T-helper 9 cell (primary cell): ENCODE measurements around the gene WDFY4.

ENCODE experiments used
- DNase-seq: peaks from one replicate; pipeline ENCODE4 v3.0.0-alpha.2; 2020

WDFY4 gene

DNA sequence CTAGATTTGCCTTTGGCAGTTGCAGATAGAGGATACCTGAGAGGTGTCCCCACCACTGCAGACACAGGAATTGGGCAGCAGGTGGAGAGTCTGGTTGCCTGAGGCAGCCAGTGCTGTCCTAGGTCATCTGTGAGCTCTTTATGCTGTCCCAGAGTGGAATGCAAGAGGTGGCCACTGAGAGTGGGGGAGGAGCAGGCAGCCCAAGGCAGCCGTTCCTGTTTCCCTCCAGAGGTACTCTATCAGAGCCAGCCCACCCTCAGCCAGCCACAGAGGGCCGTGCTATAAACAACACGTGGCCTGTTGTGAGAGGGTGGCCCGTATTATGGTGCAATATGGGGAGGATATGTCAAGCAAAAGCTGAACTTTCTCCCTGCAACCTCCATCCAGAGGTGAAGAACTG, 246.5 kb downstream of the WDFY4 start:
- DNase-seq = no peak

DNA sequence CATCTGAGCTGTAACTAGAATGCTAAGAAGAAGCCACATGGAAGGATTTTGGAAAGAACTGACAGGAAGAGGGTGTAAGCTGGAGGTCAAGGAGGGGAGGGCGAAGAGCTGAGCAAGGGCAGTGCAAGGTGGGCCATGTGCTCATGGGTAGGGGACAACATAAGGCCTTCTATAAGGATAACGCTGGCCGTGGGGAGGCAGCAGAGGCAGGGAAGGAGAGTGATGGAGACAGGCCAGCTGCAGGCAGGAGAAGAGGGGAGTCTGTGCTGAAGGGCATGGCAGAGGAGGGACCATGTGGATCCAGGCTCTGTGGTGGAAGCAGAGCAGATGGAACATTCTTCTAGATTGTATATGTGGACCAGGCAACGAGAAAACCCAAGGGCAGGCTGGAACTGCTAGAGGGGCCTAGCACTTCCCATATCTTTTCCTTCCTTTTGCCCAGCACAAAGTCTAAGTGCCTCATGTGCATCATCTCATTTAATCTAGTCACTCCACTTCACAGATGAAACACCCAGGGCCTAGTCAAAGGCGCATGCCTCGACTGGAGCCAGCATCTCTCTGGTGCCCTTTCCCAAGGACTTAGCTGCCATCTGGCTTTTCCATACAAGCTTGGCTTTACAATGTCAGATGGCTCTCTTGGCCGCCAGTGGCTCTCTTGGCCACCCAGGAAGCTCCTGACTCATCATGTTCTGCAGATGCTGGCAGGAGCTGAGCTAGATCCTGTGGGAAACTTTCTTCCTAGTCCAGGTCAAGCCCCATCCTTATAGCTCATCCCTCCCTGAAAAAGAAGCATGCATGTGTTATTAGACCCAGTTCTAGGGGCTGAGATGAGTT, 248.4 kb downstream of the WDFY4 start:
- DNase-seq = no peak

DNA sequence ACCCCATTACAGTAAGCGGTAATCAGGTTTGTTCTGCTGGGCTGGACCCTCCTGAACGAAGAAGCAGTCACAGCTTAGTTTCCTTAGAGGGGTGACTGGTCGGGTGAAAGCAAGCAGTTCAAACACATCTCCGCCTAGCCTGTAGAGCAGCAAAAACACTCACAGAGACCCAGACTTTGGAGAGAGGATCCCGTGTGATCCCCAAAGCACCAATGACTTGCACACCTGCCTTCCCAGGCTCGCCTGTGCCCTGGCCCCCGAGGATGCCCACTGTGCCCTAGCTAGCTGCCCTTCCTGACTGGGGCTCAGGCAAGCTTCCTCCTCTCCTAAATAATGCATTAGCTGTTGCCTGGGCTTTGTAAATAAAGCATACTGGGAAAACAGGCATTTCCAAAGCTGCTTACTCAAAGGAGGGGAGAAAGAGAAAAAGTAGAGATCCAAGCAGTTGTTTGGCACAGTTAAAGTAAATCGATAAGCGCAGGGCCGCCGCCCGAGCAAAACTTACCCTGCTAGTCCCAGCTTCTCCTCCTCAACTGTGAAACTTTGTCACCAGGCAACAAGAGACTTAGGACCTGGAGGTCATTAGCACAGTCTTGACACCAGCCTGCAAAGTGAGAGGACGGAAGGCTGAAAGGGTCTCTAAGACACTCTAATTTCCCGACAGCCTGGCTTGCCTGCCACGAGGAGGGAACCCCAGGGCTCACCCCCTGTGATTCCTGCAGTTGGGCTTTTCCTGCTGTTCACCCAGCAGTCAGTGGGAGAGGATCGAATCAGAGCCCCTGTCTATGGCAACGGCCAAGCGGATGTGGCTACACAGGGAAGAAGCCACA, 250.2 kb downstream of the WDFY4 start:
- DNase-seq = no peak

DNA sequence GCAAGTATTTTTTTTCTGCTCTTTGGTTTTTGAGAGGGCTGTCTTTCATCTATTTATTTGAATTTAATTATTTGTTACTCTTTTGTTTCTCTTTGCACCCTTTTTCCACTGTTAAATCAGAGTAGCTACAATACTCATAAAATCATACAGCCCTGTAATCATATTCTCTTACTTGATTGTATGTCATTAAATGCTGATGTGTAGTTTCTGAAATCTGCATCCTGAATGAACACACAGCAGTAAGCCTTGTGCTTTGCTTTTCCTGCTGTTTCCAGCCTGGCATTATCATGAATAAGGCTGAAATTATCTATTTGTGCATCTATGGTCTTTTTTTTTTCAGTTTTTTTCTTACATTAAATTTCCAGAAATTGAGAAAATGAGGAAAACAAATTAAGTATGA, 250.9 kb downstream of the WDFY4 start:
- DNase-seq = no peak

DNA sequence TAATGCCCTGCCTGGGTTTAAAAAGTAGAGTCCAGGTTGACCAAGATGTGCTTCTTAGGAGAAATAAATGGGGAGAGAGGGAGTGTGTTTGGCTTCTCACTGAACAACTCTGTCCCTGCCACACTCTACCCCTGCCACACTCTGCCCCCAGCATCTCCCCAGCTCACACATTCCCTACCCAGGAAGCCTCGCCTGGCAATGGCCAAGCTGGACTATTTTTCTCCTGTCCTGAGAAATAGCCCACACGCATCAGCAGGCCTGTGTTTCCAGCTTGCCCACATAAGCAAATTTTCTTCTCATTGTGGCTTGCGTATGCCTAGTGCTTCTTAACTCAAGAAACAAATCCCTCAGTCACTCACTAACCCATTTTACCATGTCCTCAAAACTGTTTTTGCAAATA, 253.1 kb downstream of the WDFY4 start:
- DNase-seq = no peak

DNA sequence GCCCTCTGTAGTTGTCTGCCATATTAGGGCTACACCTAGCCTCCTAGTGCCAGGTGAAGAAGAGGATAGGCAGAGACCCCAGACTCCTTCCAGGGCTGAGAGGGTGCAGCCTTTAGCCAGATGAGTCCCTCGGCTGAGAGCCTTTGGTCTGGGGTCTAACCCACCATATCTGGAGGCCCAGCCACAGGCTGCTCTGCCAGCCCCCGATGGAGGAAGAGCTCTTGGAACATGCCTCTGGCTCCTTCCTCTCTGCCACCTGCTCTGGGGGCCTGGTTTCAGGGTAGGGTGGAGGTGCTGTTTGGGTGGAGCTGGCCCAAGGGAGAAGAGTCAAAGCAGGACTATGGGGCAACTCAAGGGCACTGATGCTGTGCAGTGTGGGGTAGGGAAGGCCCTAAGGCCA, 253.6 kb downstream of the WDFY4 start:
- no peak for DNase-seq

DNA sequence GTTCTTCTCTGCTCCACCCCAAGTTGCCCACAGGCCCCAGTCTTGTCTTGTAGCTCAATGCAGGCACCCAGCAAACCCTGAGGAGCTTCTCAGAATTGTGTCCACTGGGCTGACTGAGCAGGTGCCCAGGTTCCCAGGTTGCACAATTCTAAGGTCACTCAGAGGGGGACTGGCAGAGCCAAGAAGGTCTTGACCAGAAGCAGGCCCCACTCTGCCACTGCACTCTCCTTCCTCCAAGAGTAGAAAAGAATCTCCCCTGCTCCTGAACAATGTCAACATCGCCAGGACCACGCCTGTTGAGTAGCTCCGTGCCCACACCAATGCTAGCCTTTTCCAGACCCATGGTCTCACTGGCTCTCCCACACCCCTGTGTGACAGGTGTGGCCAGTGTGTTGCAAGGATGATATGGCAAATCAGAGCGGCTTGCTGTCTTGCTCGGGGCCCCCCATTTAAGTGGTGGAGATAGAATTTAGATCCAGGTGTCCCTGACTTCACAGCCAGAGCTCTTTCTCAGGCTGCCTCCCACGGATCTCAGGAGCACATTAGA, 254.4 kb downstream of the WDFY4 start:
- no peak for DNase-seq

DNA sequence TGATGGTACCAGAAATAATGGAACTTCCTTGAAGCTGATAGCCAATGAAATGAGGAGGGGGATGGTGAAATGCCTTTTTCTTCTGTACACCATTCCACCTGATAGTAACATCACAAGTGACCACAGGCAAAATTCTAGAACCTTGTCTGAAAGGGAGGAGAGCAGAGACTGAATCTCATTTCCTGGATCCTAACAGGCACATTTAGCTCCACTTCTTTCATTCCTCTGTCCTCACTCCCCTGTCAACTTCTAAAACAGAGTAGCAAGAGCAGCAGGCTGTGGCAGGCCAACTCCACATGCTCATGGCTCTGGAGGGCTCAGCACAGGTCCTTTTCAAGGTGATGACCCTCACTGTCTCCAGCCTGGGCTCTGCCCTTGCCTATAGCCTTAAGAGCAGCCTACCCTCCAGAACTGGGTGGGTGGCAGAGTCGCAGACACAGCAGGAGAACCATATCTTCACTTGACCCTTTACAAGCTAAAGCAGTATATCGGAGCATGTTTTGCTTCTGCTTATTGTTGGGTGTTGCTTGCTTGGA, 255.2 kb downstream of the WDFY4 start, which contains the start of gene LRRC18:
TSS of gene LRRC18 (minus strand) at position 51 of the 536 bp plus-strand sequence. CDS start 25,685 bp downstream, outside the sequence.
- DNase-seq = no peak

DNA sequence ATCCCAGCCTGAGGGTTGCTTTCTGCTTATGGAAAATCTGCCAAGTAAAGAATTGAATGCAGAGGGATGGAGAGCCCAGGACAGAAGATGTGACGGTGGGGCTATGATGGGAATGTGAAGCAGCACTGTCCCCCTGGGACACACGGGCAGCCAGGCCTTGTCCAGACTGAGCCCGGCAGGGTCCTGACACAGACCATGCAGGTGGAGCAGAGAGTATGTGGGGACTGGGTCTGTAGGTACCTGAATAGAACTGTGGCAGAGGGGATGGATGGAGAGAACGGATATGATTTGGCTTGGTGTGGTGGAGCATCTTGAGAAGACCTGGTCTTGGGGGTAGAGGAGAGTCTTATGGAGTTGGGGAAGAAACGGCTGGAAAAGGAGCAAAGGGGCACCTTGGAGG, 255.7 kb downstream of the WDFY4 start:
- DNase-seq = no peak

DNA sequence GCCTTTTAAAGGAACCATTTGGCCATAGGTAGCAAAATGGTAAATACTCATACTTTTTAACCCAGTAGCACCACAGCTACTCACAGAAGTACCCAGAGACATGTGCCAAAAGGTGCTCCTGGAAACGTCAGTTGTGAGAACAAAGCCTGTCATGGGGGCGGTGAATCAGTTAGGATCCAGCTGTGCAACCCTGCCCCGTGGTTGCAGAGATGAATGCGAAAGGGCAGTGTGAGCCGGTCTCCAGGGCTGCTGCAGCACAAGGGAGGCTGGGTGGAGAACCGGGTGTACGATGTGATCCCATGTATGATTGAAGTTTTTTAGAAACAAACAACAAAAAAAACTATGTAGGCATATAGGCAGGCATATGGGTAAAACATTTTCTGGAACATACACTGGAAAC, 256.3 kb downstream of the WDFY4 start:
- DNase-seq = no peak

DNA sequence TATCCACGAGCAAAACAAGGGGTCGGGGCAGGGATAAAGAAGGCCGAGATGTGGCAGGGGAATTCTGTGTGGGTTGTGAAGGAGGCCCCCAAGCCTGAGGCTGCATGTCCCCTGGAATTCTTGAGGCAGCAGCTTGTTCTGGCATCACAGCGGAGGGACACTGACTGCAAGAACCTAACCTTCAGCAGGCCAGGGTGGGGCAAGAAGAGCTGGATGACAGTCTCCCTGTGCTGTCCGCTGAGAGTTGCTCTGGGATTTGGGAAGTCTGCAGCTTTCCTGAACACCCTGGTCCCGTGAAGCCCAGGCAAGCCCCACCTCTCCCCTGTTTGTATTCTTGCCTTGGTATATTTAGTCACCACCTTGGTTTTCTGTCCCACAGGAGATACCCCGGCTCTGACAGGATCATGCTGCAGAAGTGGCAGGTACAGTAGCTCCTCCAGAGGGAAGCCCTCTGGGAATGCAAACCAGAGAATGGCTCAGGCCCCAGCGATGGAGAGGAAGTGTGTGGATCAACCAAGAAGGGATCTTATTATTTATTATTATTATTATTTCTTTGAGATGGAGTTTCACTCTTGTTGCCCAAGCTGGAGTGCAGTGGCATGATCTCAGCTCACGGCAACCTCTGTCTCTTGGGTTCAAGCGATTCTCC, 256.9 kb downstream of the WDFY4 start:
- DNase-seq = no peak

DNA sequence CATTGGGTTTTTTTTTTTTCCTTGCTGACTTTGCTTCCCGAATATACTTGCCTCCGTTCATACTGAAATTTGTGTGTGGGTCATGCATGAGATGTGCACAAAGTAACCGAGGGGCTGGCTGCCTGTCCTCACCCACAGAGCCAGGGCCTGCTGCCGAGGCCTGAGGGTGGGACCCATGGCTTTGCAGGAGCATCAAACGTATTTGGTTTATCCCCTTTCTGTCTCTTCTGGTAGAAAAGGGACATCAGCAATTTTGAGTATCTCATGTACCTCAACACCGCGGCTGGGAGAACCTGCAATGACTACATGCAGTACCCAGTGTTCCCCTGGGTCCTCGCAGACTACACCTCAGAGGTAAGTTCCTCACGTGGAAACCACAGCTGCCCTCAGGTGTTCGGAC, 258.4 kb downstream of the WDFY4 start:
- no peak for DNase-seq

DNA sequence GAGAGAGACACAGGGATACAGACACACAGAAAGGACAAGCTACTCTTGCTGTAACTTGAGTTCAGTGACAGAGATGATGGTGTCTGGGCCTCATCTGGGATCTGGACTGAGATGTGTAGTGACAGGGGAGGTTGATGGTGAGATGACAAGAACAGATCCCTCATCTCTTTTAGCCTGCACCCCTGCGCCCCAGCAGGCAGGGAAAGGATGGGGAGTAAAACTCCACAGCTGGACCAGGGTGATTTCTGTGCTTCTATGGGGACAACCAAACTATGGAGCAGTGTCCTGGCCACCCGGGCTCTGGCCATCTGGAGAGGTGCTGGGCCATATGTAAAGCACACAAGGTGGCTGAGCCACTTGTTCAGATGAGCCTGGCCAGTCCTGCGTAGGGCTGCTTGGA, 259.5 kb downstream of the WDFY4 start:
- DNase-seq = no peak

DNA sequence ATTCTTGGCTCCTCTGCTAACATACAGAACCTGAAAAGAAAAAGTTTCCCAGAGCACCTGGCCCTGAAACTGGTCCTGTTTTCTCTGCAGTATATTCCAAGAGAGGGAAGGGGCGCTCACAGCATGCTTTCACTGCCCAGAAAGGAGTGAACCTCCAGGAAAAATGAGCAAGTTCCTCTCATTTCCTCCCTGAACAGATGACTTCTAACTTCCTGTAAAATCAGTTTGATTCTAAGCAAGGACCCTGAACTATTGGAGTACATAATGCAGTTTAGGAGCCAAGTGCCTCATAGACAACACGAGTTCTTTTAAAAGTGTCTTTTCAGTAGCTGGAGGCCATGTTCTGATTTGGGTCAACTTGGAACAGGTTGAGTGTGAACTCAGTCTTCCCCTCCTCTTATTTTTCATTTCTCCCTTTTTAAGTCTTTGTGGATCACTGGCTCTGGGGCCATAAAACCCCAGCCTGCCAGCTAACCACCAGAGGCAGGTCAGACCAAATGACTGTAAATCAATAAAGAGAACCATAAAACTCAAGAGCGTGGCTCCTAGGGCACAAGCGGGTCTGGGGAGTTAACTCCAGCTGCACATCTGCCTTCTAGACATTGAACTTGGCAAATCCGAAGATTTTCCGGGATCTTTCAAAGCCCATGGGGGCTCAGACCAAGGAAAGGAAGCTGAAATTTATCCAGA, 260.9 kb downstream of the WDFY4 start:
- DNase-seq = no peak

DNA sequence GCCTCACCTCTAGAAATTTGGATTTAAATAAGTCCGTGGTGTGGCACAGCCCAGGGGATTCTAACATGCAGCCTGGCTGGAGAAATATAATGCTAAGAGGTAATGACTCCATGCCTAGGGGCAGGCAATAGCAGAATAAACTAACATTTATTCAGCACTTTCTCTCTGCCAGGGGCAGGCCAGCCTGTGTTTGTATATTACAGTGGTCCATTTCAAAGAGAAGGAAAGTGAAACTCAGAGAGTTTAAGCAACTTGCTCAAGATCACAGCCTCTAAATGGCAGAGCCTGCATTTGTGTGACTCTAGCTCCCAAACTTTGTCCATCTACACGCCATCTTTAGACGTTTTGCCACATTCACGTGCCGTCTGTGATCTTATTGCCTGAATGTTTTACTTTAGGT, 261.7 kb downstream of the WDFY4 start:
- no peak for DNase-seq

DNA sequence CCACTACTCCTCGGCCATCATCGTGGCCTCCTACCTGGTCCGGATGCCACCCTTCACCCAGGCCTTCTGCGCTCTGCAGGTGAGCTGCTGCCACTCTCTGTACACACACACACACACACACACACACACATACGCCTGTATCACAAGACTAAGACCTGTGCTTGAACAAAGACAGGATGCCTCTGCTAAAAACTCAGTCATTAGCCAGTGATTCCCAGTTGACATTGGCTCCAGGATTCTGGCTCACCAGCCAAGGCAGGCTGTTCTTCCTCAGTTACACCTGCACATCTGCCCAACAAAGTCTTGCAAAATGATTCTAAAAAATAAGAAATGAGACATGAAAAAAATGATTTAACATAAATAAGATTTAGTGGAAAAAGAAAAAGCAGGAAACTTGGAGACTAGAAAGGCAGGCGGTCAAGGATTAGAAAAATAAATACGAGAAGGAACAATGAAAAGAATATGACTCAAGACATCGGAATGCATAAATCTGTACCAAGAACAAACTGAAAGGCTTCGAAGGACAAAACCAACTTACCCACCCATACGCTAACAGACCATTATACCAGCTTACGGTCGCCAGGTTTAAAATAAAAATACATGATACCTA, 262.3 kb downstream of the WDFY4 start:
- DNase-seq = no peak

DNA sequence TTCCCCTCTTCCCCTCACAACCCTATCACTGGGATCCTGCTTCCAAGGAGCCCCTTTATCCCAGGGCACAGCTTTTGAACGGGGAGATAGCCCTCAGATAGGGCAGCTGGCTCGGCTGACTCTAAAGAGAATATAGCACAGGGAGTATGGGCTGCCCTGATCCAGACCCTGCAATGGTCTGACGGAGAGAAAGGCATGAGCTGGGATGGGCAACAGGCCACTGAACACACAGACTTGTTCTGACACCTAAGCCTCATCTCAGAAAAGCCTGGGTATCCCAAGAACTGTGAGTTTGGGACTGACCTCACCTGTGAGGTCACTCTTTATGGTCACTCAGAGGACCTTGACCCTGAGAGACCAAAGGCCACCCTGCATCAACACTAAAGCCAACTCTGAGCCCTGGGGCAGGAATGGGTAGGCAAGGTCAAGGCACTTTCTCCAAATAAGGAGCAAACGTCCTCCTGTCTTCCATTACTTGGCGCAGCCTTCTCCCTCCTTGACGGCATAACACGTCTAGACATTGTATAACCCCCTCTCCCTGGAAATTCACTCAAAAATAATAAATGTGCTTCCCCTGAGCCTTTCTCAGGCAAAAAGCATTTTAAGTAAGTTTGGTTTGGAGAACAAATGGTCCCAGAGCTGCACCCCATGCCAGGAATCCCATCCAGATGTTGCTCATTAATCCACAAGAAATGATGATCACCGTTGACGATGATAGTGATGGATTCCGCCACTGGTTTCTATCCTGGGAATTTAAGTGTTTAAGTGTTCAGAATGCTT, 263.2 kb downstream of the WDFY4 start:
- DNase-seq = no peak

DNA sequence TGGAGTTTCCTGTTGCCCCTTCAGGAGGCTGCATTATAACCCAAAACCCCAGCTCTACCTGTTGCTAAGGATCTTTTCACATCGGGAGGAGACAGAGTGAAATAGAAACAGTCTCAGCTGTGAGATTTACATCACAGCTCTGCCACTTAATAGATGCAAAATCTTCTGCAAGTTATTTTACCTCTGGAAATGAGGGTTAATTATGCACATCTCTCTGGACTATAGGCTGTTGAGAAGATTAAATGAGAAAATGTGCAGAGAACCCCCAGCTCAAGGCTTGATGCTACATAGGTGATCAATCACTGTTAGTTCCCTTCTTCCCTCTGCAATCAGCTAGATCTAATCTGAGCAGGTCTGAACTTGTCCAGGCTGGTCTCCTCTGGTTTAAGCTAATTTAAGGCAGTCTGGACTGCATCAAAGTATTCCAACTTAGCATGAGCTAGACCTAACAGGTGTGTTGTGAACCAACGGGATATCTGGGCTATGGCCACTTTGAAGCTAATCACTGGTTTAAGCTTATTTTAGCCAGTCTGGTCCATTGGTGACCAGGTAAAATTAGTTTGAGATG, 263.9 kb downstream of the WDFY4 start:
- no peak for DNase-seq

DNA sequence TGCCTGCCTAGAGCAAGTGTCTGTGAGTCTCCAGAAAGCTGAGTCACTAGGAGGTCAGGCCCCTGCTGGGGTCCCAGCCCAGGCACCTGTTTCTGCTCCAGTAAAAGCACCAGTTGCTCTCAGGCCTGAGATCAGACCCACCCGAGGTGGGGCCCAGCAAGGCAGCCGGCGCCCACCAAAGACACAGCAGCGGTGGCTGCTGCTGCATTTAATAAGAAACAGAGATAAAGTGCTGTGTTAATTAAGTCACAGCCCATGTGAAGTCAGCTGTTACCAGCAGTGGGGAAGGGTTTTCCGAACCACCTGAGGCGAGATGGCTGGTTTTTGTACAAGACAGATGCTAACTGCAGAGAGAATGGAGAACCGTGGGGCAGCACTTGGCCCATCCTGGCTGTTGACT, 267.0 kb downstream of the WDFY4 start:
- DNase-seq = no peak

DNA sequence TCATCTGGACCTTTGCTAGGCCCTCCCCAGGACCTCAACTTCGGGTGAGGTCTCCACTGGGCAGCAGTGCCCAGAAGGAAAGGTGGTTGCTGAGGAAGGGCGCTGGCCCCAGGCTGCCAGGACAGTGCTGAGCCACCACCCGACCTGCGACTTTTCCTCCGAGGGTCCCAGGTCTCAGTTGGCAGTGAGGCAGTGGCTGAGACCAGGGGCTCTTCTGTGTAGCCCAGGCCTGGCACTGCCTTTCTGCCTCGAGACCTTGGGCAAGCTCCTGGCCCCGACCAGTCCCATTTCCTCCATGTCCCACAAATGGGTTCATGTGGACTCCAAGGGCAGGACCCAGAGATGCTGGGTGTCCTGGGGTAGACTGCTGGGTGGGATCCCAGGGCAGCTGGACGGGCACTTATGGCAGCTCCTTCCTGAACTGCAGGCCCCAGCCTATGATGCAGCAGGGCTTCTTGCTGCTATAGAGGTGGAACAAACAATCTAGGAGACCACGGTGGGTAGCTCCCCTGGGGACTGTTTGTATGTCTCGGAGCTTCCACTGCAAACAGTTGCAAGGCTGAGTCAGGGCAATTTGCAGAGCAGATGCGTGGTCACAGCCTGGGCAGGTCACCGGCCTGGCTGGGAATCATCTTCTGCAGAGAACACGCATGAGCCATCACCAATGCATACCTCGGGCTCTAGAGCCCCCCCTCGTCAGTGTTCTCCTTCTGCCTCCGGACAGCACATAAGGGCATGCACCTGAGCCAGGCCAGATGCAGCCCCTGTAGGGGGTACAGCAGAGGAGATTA, 272.9 kb downstream of the WDFY4 start:
- DNase-seq = no peak
